GM18499 (cell line): ENCODE measurements around the gene GHITM.
A peak's percentile ranks its signal among the peaks of the same experiment; 100 is the strongest.
"Not testable (repeated sequence)": the region's sequence is repeated elsewhere in the genome, so short reads cannot be mapped to it uniquely, and the experiment has no call there.

Experiments
- ATAC-seq: cut with Tn5 transposase; IDR thresholded peaks from one replicate; pipeline ENCODE4 v1.9.1; 2021; ENCODE audit warnings: moderate number of reproducible peaks; ENCODE audit not compliant: insufficient read depth, unreplicated experiment

GHITM gene

GRCh38 chr10:84139126-84140035 is at the start of gene GHITM:
GHITM (plus strand) TSS chr10:84139509; CDS start chr10:84141501, 1,992 bp downstream.
- ATAC-seq = peak; percentile 98

- no peak for ATAC-seq
Observed at GRCh38 chr10:84095811-84096497, 43.4 kb upstream of the GHITM start.

GRCh38 chr10:84097787-84098353 is 41.4 kb upstream of the GHITM start:
- ATAC-seq = no peak

- no peak for ATAC-seq
Observed at GRCh38 chr10:84098667-84099066, 40.6 kb upstream of the GHITM start.

GRCh38 chr10:84101042-84101441 is 38.3 kb upstream of the GHITM start:
- no peak for ATAC-seq

GRCh38 chr10:84108797-84109196 is 30.5 kb upstream of the GHITM start:
- ATAC-seq = no peak

GRCh38 chr10:84109772-84110171 is 29.5 kb upstream of the GHITM start:
- not testable (repeated sequence) for ATAC-seq

- not testable (repeated sequence) for ATAC-seq
Observed at GRCh38 chr10:84113468-84113867, 25.8 kb upstream of the GHITM start.

GRCh38 chr10:84114088-84114667 is 25.1 kb upstream of the GHITM start:
- ATAC-seq = no peak

GRCh38 chr10:84117204-84117603 is 22.1 kb upstream of the GHITM start:
- ATAC-seq = not testable (repeated sequence)

- ATAC-seq = no peak
Observed at GRCh38 chr10:84117686-84118394, 21.5 kb upstream of the GHITM start.

- ATAC-seq = no peak
Observed at GRCh38 chr10:84118395-84119006, 20.8 kb upstream of the GHITM start.

- ATAC-seq = no peak
Observed at GRCh38 chr10:84123362-84123761, 15.9 kb upstream of the GHITM start.

GRCh38 chr10:84125910-84126784 is 13.2 kb upstream of the GHITM start:
- not testable (repeated sequence) for ATAC-seq

GRCh38 chr10:84126785-84127167 is 12.5 kb upstream of the GHITM start:
- ATAC-seq = no peak

- ATAC-seq = no peak
Observed at GRCh38 chr10:84135836-84136235, 3.5 kb upstream of the GHITM start.

GRCh38 chr10:84137811-84138210 is 1.5 kb upstream of the GHITM start:
- ATAC-seq = no peak

GRCh38 chr10:84138478-84139125 is 707 bp upstream of the GHITM start:
- ATAC-seq = no peak
